RPMI7951 (cell line): ENCODE data around the gene HEATR5A. TPM values are rescaled to one million over a fixed set of nuclear protein-coding genes. Genes with fewer than 3 reads are reported as not detected.
"Not testable (repeated sequence)": the region's sequence is repeated elsewhere in the genome, so short reads cannot be mapped to it uniquely, and the experiment has no call there.

ENCODE experiments used
- DNase-seq: peaks from one replicate; pipeline ENCODE4 v3.0.0-alpha.2; 2012; ENCODE audit warnings: low read depth
- total RNA-seq: library from RNA; depleted of rRNA; stranded (reverse); fragments of >200 nt; shearing (Covaris generic); gene quantifications from 2 replicates; pipeline ENCODE4 v1.2.3, GENCODE V29; 2014

Gene HEATR5A
- total RNA-seq, 1 experiment from 2014 or later = 19.6 TPM

DNA sequence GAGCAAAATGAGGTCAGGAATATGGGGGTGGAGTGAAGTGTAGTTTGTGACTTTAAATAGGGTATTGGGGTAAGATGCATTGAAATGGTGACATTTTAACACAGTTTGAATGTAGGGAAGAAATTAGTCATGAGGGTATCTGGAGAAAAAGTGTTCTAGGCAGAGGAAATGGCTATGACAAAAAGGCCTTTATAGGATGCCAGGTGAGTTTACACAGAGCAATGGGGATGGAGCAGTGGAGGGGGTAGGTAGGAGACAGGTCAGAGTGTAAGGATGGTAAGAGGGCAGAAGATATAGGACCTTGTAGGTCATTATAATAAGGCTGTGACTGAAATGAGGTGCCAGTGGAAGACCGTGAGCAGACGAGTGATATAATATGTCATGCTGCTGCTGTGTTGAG is 30.4 kb downstream of the HEATR5A start:
- DNase-seq = no peak

DNA sequence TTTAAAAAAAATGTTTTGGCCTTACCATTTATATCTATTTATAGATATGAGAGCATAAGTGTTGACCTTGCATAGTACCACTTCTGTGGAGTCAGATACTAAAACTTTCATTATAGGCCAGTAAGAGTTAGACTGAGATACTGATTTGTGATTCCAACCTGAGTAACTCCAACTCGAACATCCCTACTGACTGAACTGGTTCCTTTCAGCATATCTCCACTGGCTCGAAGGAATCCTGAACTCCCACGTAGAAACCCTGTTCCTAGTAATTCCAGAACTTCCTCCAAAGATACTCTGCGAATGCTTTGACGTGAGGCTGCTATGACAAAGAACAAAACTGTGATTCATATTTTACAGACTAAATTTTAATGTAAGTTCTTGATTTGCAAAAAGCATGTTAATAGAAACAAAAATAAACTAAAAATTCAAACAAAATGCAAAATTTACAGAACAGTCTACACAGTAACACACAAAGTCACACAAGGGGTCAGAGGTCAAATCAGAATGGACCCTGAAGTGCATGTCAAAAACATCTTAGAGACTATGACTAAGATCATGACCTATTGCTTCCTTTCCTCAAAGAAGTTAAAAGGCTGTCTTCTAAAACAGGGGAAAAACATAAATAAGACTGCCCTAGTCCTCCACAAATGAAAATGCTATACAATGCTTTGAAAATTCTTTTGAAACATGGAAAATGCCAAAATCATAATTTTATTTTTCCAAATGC is 31.5 kb downstream of the HEATR5A start:
- DNase-seq = no peak

DNA sequence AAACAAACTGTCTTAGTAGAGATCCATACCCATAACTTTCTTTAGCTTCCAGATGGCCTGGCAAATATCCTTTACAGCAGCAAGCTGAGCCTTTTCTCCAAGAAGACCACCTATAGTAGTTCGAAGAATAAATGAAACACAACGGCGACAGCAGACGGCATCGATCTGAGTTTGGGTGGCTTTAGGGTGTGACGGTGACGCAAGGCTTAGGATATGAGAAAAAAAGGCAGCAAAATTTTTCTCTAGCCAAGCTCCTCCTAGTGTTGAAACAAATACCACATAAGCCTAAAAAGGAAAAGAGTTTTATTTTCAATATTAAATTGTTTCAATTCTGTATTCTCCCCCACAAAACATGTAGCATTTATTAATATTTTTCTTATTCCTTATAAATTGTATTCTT is 33.3 kb downstream of the HEATR5A start:
- no peak for DNase-seq

DNA sequence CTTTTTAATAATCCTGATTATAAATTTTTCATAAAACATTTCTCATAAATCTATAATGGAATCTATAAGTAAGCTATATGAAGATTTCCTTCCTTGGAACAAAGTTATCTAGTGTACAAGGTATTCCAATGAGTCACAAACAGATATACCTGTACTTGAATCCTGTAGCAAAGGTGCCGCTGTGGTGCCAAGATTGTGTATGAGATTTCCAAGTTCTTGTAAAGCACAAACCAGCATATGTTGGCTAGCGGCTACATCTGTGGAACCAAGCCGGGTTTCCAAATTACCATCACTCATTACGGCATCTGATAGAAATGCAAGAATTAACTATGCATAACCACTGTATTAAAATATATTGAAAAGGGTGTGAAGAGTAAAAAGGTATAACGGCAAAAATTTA is 34.1 kb downstream of the HEATR5A start:
- no peak for DNase-seq

DNA sequence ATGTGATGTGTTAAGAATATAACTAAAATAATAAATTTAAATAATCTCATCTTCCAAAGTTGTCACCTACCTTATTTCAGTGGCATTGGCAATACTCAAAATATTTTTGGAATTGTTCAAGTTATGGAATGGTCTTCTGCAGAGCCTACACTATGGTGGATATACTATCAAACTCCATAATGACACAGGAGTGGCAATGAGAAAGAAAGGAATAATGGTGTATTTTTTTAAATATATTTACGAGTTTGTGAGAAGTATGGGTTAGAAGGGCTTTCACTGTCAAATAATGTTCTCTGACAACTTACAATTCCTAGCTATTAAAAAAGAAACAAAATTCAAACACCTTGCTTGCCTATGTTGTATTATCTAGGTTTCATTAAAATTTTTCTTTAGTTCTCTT is 38.1 kb downstream of the HEATR5A start:
- DNase-seq = no peak

DNA sequence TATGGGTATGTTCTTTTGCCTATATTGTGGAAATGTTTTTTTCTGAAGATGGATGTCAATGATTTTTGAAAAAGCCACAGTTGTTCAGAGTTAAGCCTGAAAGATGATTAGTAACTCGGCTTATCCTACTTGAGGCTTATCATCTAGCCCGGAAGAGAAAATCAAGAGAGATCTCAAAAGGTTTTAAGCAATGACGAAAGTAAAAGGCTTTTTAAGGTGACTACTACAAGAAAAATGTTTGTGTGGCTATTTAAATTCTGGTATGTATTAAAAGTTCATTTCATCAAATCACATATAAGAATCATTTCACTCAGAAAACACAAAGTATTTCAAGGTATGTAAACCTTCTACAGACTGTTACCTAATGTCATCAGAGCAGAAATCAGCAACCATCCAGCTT is 40.2 kb downstream of the HEATR5A start:
- no peak for DNase-seq

DNA sequence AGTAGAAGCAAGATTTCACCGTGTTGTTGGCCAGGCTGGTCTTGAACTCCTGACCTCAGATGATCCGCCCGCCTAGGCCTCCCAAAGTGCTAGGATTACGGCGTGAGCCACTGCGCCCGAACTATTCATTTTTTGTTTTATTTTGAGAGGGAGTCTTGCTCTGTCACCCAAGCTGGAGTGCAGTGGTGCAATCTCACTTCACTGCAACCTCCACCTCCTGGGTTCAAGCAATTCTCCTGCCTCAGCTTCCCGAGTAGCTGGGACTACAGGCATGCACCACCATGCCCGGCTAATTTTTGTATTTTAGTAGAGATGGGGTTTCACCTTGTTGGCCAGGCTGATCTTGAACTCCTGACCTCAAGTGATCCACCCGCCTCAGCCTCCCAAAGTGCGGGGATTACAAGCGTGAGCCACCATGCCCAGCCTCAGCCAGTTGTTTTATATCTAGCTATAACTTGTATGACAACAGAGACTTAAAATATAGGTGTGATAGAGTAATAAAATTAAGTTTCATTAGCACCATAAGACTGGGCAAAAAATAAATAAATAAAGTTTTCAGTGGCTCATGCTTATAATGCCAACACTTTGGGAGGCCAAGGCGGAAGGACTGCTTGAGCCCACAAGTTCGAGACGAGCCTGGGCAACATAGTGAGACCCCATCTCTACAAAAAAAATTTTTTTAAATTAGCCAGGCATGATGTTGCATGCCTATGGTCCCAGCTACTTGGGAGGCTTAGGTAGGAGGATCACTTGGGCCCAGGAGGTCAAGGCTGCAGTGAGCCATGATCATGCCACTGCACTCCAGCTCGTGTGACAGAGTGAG is 41.0 kb downstream of the HEATR5A start:
- not testable (repeated sequence) for DNase-seq

DNA sequence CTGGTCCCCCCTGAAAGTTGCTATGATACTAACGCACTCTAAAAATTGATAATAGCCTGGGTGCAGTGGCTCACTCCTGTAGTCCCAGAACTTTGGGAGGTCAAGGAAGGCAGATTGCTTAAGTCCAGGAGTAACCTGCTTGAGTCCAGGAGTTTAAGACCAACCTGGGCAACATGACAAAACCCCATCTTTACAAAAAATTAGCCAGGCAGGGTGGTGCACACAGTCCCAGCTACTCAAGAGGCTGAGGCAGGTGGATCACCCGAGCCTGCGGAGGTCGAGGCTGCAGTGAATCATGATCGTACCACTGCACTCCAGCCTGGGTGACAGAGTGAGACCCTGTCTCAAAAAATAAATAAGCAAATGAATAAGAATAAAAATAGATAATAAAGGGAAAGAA is 42.9 kb downstream of the HEATR5A start:
- no peak for DNase-seq

DNA sequence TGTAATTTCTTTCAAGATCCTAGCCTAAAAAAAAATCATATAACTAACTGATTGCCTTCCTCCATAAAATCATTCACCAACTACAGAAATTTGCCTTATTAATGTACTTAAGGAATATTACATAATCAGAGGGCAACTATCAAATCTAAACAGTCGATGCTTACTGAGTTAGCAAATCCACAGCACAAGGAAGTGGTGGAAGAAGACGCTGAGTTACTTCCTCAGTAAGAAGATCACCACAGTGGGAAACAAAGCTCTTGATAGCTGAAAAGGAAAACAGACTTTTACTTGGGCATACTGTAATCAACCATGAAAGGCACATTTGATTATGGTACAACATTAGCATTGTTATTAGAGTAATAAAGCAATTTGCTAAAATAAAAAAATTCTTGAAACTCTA is 48.7 kb downstream of the HEATR5A start:
- DNase-seq = no peak

DNA sequence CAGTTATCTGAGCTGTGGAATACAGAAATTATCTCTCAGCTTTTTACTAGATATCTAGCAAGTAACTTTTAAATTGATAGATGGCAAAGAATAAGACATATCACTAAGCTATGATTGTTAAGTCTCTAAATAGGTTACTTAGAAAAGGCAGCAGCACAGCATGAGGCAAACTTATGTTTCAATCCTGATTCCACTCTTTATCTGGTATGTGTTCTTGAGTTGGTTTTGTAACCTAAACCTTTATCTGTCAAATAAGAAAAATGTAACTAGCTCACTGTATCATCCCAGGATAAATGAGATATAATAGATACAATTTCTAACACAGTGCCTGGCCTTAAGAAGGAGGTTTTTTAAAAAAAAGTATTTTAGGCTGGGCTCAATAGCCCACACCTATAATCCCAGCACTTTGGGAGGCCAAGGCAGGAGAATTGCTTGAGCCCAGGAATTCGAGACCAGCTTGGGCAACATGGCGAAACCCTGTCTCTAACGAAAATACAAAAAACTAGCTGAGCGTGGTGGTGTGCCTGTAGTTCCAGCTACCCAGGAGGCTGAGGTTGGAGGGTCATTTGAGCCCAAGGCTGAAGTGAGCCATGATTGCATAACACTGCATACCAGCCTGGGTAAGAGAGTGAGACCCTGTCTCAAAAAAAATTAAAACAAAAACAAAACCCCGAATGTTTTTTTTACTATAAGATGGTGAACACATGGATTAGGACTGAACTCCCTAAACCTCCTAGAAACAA is 56.8 kb downstream of the HEATR5A start:
- DNase-seq = no peak

DNA sequence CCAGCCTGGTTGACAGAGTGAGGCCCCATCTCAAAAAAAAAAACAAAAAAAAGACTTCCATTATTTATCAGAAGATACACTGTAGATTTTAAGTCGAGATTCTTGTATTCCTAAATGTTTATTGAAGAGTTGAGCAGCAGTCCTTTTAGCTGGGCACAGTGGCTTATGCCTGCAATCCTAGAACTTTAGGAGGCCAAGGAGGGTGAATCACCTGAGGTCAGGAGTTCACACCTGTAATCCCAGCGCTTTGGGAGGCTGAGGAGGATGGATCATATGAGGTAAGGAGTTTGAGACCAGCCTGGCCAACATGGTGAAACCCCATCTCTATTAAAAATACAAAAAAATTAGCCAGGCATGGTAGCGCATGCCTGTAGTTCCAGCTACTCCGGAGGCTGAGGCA is 57.6 kb downstream of the HEATR5A start:
- no peak for DNase-seq

DNA sequence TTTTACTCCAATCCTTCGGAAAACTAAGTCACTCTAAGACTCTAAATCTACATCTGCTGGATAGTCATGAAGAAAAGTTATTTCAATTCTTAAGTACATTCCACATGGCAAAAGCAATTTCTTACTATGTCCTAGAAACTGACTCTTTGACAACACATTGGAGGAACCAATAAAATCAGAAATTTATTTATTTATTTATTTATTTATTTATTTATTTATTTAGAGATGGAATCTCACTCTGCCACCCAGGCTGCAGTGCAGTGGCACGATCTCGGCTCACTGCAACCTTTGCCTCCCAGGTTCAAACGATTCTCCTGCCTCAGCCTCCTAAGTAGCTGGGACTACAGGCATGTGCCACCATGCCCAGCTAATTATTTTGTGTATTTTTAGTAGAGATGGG is 58.6 kb downstream of the HEATR5A start:
- not testable (repeated sequence) for DNase-seq

DNA sequence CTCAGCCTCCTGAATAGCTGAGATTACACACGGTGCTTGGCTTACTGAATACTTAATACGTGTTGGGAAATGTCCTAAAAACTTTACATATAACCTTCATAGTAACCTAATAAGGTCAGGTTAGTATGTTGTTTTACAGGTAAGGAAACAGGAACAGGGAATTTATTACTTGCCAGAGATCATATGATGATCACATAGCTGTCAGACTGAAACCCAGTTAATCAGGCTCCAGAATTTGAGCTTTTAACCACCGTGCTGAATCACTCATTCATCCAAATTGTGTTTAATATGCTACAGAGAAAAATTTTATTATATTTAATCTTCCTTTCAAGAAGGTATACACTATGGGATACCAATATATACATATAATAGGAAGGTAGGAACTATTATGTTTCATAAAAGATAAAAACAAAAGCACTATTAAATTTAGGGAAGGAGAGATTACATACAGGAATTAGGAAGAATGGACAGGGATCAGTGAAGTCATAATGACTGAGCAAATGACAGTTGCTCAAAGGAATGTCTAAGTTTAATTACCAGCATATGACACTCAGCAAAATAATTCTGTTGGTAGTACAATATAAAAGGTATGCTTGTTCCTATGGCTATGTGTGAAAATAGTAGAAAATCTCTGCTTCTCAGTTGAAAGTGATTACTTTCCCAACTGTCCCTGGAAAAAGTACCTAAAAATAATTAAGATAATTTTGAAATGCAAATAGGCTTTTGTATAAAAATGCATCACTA is 59.3 kb downstream of the HEATR5A start:
- peak; percentile 42 for DNase-seq

DNA sequence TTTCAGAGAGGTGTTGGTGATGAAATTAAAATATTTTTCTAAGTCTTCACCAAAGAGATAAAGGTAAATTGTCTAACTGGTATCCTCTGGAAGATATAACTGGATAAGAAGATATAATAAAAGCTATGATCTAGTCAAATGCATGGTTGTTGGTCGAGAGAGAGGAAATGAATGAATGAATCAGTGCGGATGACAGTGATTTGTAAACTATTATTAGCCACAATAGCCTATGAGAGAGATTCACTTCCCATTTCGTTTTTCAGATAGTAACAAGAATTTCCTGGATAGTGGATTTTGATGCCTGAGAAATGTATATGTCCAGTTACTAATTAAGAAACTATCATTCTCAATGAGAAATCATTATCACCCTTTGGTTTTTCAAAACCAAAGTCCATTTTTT is 63.1 kb downstream of the HEATR5A start:
- DNase-seq = no peak

DNA sequence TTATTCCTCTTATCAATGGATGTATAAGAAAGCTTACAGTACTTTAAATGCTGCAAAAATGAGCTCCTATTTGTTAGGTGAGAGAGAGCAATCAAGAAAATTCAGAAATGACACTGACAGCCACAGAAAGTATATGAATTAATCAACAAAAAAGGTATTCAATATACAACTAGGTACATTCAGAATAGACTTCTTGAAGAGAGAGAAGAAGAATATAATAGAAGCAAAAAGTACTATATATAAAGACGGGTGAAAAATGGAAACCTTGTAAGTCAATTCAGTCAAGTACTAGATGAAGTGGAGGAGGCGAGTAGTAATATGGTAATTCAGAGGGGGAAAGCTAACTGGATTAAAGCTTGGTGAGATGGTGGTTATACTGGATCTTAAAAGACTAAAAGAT is 74.3 kb downstream of the HEATR5A start:
- no peak for DNase-seq

DNA sequence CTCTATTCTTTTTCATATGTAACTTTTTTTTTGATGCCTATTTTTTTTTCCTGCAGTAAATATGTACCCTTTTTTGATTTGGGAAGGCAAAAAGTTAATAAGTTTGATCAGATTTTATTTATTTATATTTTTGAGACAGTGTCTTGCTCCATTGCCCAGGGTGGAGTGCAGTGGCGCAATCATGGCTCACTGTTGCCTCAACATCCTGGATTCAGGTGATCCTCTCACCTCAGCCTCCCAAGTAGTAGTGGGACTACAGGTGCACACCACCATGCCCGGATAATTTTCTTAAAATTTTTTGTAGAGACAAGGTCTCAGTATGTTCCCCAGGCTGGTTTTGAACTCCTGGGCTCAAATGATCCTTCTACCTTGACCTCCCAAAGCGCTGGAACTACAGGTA is 79.1 kb downstream of the HEATR5A start:
- DNase-seq = no peak

DNA sequence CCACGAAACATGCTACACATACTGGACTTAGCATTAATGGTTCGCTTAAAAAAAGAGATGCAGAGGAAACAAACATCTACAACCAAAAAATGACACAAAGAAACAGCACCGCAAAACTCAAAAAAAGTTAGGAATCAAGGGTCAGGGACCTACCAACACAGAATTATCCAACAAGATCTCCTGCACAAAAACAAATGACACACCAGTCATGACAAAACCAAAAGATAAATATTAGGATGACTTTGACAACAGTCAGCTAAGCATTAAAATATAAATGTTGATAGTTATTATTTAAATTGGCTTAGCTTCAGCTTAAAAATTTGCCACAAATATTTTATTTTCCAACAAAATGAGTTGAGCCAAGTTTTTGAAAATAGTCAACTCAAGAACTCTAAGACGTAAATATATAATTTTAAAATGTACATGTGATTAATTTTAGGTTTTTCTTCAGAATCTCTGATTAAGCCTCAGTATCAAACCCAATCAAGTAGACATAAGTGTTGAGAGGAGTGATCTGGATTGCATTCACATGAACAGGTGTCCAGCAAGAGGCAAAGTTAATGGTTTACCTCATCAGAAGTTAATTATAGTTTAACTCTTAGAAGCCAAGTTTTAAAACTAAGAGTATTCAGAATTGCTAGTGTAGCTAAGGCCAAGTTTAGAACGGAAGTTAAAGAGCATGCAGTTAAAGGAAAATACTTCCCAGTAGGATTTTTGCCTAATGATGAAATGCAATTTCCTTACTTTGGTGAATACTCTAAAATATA is 79.9 kb downstream of the HEATR5A start:
- no peak for DNase-seq

DNA sequence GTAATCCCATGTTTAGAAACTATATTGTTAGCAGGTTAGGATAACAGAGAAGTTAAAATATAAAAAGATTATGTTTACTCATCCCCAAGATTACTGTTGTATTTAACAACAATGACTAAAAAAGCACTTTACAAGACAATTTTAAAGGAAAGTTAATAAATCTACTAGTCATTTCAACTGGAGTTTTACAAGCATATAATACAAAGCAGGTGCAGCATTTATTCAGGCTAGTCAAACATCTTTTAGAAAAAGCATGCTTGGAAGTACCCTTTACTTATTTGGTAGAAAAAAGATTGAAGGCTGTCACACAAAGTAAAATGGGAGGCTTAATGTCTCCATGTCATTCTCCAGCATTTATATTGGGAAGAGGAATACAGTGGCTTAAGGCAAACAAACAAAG is 80.6 kb downstream of the HEATR5A start:
- no peak for DNase-seq

DNA sequence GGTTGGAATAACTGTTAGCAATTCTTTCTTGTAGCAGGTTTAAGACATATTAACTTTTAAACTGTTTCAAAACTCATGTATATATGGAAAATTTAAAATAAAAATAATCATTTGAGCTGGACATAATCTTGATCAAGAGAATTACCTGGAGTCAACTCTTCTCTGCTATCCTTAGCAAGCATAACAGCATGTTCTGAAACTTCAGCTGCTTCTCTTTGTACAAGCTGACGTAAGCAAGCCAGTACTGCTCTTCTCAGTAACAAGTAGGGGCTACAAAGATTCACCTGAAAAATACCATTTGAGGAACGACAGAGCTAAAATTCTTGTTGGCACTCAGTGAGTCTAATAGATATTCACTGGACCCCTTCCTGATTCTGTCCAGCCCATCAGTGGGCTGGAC is 83.0 kb downstream of the HEATR5A start:
- DNase-seq = no peak

DNA sequence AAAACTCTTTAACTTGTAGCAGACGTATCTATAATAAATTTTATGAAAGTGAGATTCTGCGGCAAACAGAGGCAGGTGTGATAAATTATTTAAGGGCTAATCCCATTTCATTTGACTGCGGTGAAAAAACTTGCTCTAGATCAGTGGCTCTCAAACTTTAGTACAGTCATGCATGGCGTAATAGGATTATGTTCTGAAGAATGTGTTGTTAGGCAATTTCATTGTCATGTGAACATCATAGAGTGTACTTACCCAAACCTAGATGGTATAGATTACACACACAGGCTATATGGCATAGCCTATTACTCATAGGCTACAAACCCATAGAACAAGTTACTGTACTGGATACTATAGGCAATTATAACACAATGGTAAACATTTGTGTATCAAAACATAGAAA is 83.7 kb downstream of the HEATR5A start:
- no peak for DNase-seq

DNA sequence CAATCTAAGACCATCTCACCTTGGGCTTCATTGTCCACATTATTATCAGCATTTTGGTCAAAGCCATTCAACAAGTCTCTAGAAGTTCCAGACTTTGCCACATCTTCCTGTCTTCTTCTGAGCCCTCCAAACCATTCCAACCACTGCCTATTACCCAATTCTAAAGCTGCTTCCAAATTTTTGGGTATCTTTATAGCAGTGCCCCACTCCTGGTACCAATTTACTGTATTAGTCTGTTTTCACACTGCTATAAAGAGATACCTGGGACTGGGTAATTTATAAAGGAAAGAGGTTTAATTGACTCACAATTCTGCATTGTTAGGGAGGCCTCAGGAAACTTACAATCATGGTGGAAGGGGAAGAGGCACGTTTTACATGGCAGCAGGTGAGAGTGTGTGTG is 89.0 kb downstream of the HEATR5A start:
- DNase-seq = not testable (repeated sequence)
